Measurements from ENCODE around the gene SEMA3E.

DNA sequence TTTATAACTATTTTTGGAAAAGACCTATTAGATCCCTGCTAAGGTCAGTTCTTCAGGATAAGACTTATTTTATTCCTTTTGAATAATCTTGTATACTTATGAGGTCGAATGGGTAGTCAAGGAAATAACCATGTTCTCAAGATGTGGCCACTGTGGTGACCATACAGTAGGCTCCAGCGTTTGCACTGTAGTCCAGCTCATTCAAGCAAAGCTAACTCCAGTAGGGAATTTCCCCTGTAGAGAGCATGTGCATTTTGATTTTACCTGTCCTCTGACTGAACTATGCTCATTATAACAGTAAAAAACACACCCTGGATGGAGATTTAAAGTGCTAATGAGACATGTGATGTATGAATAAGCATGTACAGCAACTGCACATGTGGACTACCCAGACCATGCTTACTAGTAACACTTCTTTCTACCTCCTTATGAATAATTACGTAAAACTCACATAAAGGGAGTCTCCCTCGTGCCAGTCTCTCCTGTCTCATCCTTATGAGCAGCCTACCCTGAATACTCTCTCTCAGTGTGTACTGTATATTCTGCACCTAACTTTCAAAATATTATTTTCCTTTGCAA, 32.4 kb upstream of the SEMA3E start:
- TF ChIP-seq, protein P1, sequence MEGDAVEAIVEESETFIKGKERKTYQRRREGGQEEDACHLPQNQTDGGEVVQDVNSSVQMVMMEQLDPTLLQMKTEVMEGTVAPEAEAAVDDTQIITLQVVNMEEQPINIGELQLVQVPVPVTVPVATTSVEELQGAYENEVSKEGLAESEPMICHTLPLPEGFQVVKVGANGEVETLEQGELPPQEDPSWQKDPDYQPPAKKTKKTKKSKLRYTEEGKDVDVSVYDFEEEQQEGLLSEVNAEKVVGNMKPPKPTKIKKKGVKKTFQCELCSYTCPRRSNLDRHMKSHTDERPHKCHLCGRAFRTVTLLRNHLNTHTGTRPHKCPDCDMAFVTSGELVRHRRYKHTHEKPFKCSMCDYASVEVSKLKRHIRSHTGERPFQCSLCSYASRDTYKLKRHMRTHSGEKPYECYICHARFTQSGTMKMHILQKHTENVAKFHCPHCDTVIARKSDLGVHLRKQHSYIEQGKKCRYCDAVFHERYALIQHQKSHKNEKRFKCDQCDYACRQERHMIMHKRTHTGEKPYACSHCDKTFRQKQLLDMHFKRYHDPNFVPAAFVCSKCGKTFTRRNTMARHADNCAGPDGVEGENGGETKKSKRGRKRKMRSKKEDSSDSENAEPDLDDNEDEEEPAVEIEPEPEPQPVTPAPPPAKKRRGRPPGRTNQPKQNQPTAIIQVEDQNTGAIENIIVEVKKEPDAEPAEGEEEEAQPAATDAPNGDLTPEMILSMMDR (IDR thresholded peaks at IDR 0.05): no peak
- TF ChIP-seq POLR2AphosphoS5 (IDR thresholded peaks at IDR 0.05): no peak
- TF ChIP-seq POLR2A (IDR thresholded peaks at IDR 0.05; ENCODE audit: low read depth): no peak
